Measurements from ENCODE around the gene MDK.

GRCh38 chr11:46414466-46414796 is 33.0 kb downstream of the MDK start:
- no peak for TF ChIP-seq CTCF (IDR thresholded peaks at IDR 0.05; ENCODE audit: low read length)
- no peak for TF ChIP-seq EZH2 (IDR thresholded peaks at IDR 0.05; ENCODE audit: borderline replicate concordance, low read length)
